Transverse colon (tissue), 4 donors: ENCODE measurements around the gene OR5M10. TPM values are rescaled to one million over a fixed set of nuclear protein-coding genes. Genes with fewer than 3 reads are reported as not detected.
A peak's percentile ranks its signal among the peaks of the same experiment; 100 is the strongest.
"Not testable (repeated sequence)": the region's sequence is repeated elsewhere in the genome, so short reads cannot be mapped to it uniquely, and the experiment has no call there.

Source experiments
- DNase-seq: peaks from one replicate; pipeline ENCODE4 v3.0.0-alpha.2; 2019
- H3K27ac ChIP-seq, 4 donors: fragments of 200-600 bp; sonication (generic); 2 replicates each; pipeline ENCODE4 v1.5.1; 2016 to 2018; ENCODE audit warnings: inconsistent platforms in 4 of 4
- H3K27me3 ChIP-seq: fragments of 200-600 bp; sonication (generic); 2 replicates; pipeline ENCODE4 v1.5.1; 2017; ENCODE audit warnings: inconsistent platforms
- H3K36me3 ChIP-seq, 4 donors: fragments of 200-600 bp; sonication (generic); 2 replicates each; pipeline ENCODE4 v1.5.1; 2017 to 2019; ENCODE audit warnings: inconsistent platforms in 4 of 4
- H3K4me1 ChIP-seq, 4 donors: fragments of 200-600 bp; sonication (generic); 2 replicates each; pipeline ENCODE4 v1.5.1; 2017 to 2020; ENCODE audit warnings: inconsistent platforms in 4 of 4
- H3K4me3 ChIP-seq, 4 donors: fragments of 200-600 bp; sonication (generic); 1 replicate in 1 of 4; 2 replicates in 3 of 4; pipeline versions ENCODE4 v1.5.1 to v1.6.1; 2017 to 2019; ENCODE audit warnings: inconsistent platforms in 4 of 4
- H3K9me3 ChIP-seq, 2 donors: fragments of 200-600 bp; sonication (generic); 2 replicates each; pipeline ENCODE4 v1.5.1; 2017 to 2019; ENCODE audit warnings: inconsistent platforms in 2 of 2
- CTCF ChIP-seq, 5 experiments: fragments of 200-600 bp in 3 of 5; fragments of 450-650 bp in 2 of 5; sonication (generic) in 3 of 5; IDR thresholded peaks; 1 replicate in 2 of 5; 2 replicates in 3 of 5; pipeline ENCODE4 v1.5.1; 2016 to 2017; ENCODE audit warnings: antibody characterized with exemption in 5 of 5, inconsistent platforms in 3 of 5, mild to moderate bottlenecking in 2 of 5, moderate library complexity in 1 of 5
- EP300 ChIP-seq: sonication (generic); formaldehyde crosslinking; IDR thresholded peaks from one replicate; pipeline ENCODE4 v1.6.1; 2017; ENCODE audit warnings: antibody characterized with exemption, low read depth
- POLR2A ChIP-seq: fragments of 450-650 bp; IDR thresholded peaks from one replicate; pipeline ENCODE4 v1.6.1; 2016; ENCODE audit warnings: antibody characterized with exemption, mild to moderate bottlenecking, moderate library complexity
- POLR2AphosphoS5 ChIP-seq, 3 donors: sonication (generic); formaldehyde crosslinking; IDR thresholded peaks; one replicate each; pipeline ENCODE4 v1.6.1; 2016; ENCODE audit warnings: antibody characterized with exemption in 3 of 3
- WGBS, 2 donors: methylation state at CpG; one replicate each; pipeline ENCODE4 v1.1.5; 2018; ENCODE audit warnings: low coverage in 1 of 2; 5-methylcytosine and 5-hydroxymethylcytosine counted together
- in situ Hi-C, 4 donors: fragments of 200-750 bp; cut with MboI; loops; one replicate each; pipeline versions ENCODE4 v1.15.0 to v1.15.1; 2017; ENCODE audit warnings: low sequenced_read_pairs in 3 of 4, low pct_ligation_motif_present in 1 of 4, low pct_unique_long_range_greater_than_20kb in 1 of 4
- intact Hi-C: fragments of 100-400 bp; cut with DNase I; formaldehyde crosslinking; loops from one replicate; pipeline ENCODE4 v1.15.1; 2023; ENCODE audit warnings: low total_unique reads
- total RNA-seq, 4 donors: library from RNA; depleted of rRNA; stranded (reverse); fragments of >200 nt; gene quantifications; one replicate each; pipeline ENCODE4 v1.1.0, GENCODE V29; 2016

Gene OR5M10
- total RNA-seq, result not detected

GRCh38 chr11:56577621-56578020, at the start of gene OR5M10:
Gene OR5M10 (minus strand): TSS chr11:56577721. CDS start chr11:56577721, 0 bp downstream.
- no peak within 1 kb of the TSS for H3K27ac ChIP-seq
- no peak within 1 kb of the TSS for H3K4me3 ChIP-seq
- H3K9me3 ChIP-seq, result no peaks in the 10 kb centered on the region
- intact Hi-C loops, result no loop called here
- in situ Hi-C loops, result loop anchor here in 1 of 4 donors (25.0 kb wide), 1 partner anchor 110 kb away; the partner anchor contains the start of gene OR9G1
- no peaks in the 10 kb centered on the region for H3K36me3 ChIP-seq
- H3K27me3 ChIP-seq, result no peaks in the 10 kb centered on the region
- no peak for DNase-seq
- TF ChIP-seq POLR2A (no peak), POLR2AphosphoS5 (IDR thresholded peaks at IDR 0.05) (no peak), EP300 (no peak), CTCF (IDR thresholded peaks at IDR 0.05) (no peak)
- 59 to 68% methylated on average over 3 of the region's 3 CpGs for WGBS, 2 donors
- no peaks in the 10 kb centered on the region for H3K4me1 ChIP-seq

GRCh38 chr11:56625946-56626345, 48.4 kb upstream of the OR5M10 start:
- intact Hi-C loops, result no loop called here
- no peak overlapping the region for H3K27ac ChIP-seq
- no peaks in the 10 kb centered on the region for H3K36me3 ChIP-seq
- no peaks in the 10 kb centered on the region for H3K27me3 ChIP-seq
- no peak overlapping the region for H3K4me3 ChIP-seq
- no peaks in the 10 kb centered on the region for H3K4me1 ChIP-seq
- TF ChIP-seq POLR2A, result no peak
- TF ChIP-seq EP300, result no peak
- TF ChIP-seq CTCF (IDR thresholded peaks at IDR 0.05), result no peak
- no peak for TF ChIP-seq POLR2AphosphoS5 (IDR thresholded peaks at IDR 0.05)
- in situ Hi-C loops, result no loop called here
- no peaks in the 10 kb centered on the region for H3K9me3 ChIP-seq
- 64 to 69% methylated on average over 2 of the region's 2 CpGs for WGBS, 2 donors
- no peak for DNase-seq

DNA sequence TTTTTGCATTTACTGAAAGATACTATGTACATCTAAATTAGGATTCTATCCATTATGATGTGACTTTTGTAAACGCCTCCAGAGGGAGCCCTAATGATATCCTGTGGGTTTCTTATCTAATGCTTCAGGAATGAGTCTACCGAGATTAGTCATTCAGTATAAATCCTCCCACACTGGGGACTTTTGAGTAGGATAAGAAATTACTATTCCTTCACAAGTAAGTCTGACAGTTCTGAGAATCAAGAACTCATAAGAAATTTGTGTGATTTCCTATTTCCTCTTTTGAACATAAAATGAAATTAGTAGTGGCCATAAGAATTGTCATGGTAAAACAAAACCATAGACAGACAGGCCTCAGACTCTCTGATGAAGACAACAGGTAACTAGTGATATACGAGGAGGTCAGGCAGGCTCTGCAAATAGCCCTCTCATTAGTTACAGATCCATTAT, 47.2 kb upstream of the OR5M10 start:
- Histone ChIP-seq H3K36me3 (no peaks in the 10 kb centered on the region), H3K4me3 (no peak overlapping the region), H3K4me1 (no peaks in the 10 kb centered on the region), H3K27me3 (no peaks in the 10 kb centered on the region), H3K27ac (no peak overlapping the region), H3K9me3 (no peaks in the 10 kb centered on the region)
- in situ Hi-C loops (loop anchor here in 1 of 4 donors (25.0 kb wide), 1 partner anchor 163 kb away; no protein-coding TSS in a partner anchor), intact Hi-C loops (no loop called here)
- DNase-seq, result no peak
- WGBS, 2 donors, result 0 to 9% methylated on average over 3 of the region's 3 CpGs
- TF ChIP-seq POLR2AphosphoS5 (IDR thresholded peaks at IDR 0.05) (no peak), CTCF (IDR thresholded peaks at IDR 0.05) (peak; percentile 33 to 49 (median 44))

DNA sequence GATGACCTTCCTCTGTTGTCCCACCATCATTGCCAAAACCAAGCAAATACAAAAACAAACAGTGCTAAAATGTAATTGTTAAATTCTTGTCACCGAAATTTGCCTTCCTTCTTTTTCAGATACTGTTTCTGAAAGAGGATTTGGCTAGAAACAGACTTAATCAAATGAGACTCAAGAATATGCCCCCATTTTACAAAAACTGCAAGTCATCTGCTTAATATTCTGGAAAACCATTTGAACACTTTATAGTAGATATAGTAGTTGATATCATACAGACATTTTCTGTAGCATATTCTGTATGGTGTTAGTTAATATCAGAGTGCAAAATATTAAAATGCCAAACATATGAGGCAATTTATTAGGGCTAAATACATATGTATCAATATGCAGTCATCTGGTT, 33.7 kb upstream of the OR5M10 start:
- intact Hi-C loops (no loop called here), in situ Hi-C loops (loop anchor here in 1 of 4 donors (25.0 kb wide), 1 partner anchor 176 kb away; no protein-coding TSS in a partner anchor)
- no peaks in the 10 kb centered on the region for H3K27me3 ChIP-seq
- no peaks in the 10 kb centered on the region for H3K9me3 ChIP-seq
- no peaks in the 10 kb centered on the region for H3K4me1 ChIP-seq
- TF ChIP-seq POLR2AphosphoS5 (IDR thresholded peaks at IDR 0.05) (no peak), EP300 (no peak), CTCF (IDR thresholded peaks at IDR 0.05) (no peak), POLR2A (no peak)
- no peak overlapping the region for H3K27ac ChIP-seq
- no peaks in the 10 kb centered on the region for H3K36me3 ChIP-seq
- DNase-seq, result no peak
- no peak overlapping the region for H3K4me3 ChIP-seq
- WGBS, 2 donors, result 67 to 90% methylated on average over 1 of the region's 1 CpG

GRCh38 chr11:56592088-56592717, 14.7 kb upstream of the OR5M10 start:
- in situ Hi-C loops, result loop anchor here in 1 of 4 donors (25.0 kb wide), 1 partner anchor 95 kb away; the partner anchor contains the start of gene OR9G1
- H3K27ac ChIP-seq, H3K9me3 ChIP-seq, DNase-seq, H3K36me3 ChIP-seq, H3K27me3 ChIP-seq, H3K4me1 ChIP-seq, intact Hi-C loops, H3K4me3 ChIP-seq: not testable (repeated sequence)
- WGBS, 2 donors, result 90 to 94% methylated on average over 2 to 20 of the region's 20 CpGs
